Hepatocyte (in vitro differentiated cells): ENCODE measurements around the gene SLC4A7. TPM values are rescaled to one million over a fixed set of nuclear protein-coding genes. Genes with fewer than 3 reads are reported as not detected.

ENCODE experiments used
- DNase-seq: peaks from one replicate; pipeline ENCODE4 v3.0.0-alpha.2; 2016; ENCODE audit warnings: low spot score
- H2AFZ ChIP-seq: fragments of 200-600 bp; sonication (generic); 2 replicates; pipeline ENCODE4 v1.6.0; 2016; ENCODE audit warnings: antibody characterized with exemption, mild to moderate bottlenecking
- H3K27ac ChIP-seq: fragments of 200-600 bp; sonication (generic); 2 replicates; pipeline ENCODE4 v1.5.1; 2016; ENCODE audit warnings: mild to moderate bottlenecking
- H3K27me3 ChIP-seq: fragments of 200-600 bp; sonication (generic); 2 replicates; pipeline ENCODE4 v1.6.1; 2016
- H3K36me3 ChIP-seq: fragments of 200-600 bp; sonication (generic); replicated peaks from 2 replicates; pipeline ENCODE4 v1.5.1; 2016; ENCODE audit warnings: low read depth; ENCODE audit not compliant: insufficient read depth
- H3K4me1 ChIP-seq: fragments of 200-600 bp; sonication (generic); 2 replicates; pipeline ENCODE4 v1.5.1; 2016; ENCODE audit warnings: mild to moderate bottlenecking, moderate library complexity; ENCODE audit not compliant: insufficient read depth
- H3K4me2 ChIP-seq: fragments of 200-600 bp; sonication (generic); 2 replicates; pipeline ENCODE4 v1.6.0; 2016
- H3K4me3 ChIP-seq: fragments of 200-600 bp; sonication (generic); 2 replicates; pipeline ENCODE4 v1.5.1; 2016; ENCODE audit warnings: mild to moderate bottlenecking
- H3K79me2 ChIP-seq: fragments of 200-600 bp; sonication (generic); 2 replicates; pipeline ENCODE4 v1.6.0; 2017; ENCODE audit warnings: mild to moderate bottlenecking
- H3K9me2 ChIP-seq: fragments of 200-600 bp; sonication (generic); replicated peaks from 2 replicates; pipeline ENCODE4 v1.6.0; 2017; ENCODE audit warnings: mild to moderate bottlenecking; ENCODE audit not compliant: insufficient read depth
- H3K9me3 ChIP-seq: fragments of 200-600 bp; sonication (generic); 2 replicates; pipeline ENCODE4 v1.5.1; 2016; ENCODE audit warnings: low read depth, mild to moderate bottlenecking
- H4K20me1 ChIP-seq: fragments of 200-600 bp; sonication (generic); 2 replicates; pipeline ENCODE4 v1.6.0; 2016; ENCODE audit warnings: mild to moderate bottlenecking; ENCODE audit not compliant: insufficient read depth, poor library complexity, severe bottlenecking
- EZH2 ChIP-seq: fragments of 200-600 bp; sonication (generic); IDR thresholded peaks from 2 replicates; pipeline ENCODE4 v1.6.1; 2016; ENCODE audit warnings: antibody characterized with exemption, mild to moderate bottlenecking, borderline replicate concordance
- EZH2phosphoT487 ChIP-seq: fragments of 200-600 bp; sonication (generic); IDR thresholded peaks from one replicate; pipeline ENCODE4 v1.6.1; 2018; ENCODE audit warnings: antibody characterized with exemption, mild to moderate bottlenecking, low read depth, moderate library complexity; ENCODE audit not compliant: unreplicated experiment, severe bottlenecking
- WGBS: methylation state at CpG from one replicate; pipeline ENCODE4 v1.1.6; 2016; ENCODE audit warnings: low lambda C conversion rate; ENCODE audit errors: missing lambda C conversion rate; 5-methylcytosine and 5-hydroxymethylcytosine counted together
- polyA plus RNA-seq: library from polyadenylated mRNA; unstranded; fragments of >200 nt; fragmentation: Nextera tagmentation; extraction: Ambion mirVana; gene quantifications from 2 replicates; pipeline ENCODE4 v1.2.1, GENCODE V29; 2016
- total RNA-seq: library from RNA; depleted of rRNA; stranded (reverse); fragments of >200 nt; gene quantifications from 2 replicates; pipeline ENCODE4 v1.2.3, GENCODE V29; 2014
- TF ChIP-seq, protein P1 (sequence below): fragments of 200-600 bp; sonication (generic); IDR thresholded peaks from 2 replicates; pipeline ENCODE4 v1.5.1; 2016; ENCODE audit warnings: antibody characterized with exemption, mild to moderate bottlenecking; ENCODE audit not compliant: poor library complexity

Gene SLC4A7
- total and polyA plus RNA-seq, 2 experiments from 2014 or later: 7.7 to 45.3 TPM

DNA sequence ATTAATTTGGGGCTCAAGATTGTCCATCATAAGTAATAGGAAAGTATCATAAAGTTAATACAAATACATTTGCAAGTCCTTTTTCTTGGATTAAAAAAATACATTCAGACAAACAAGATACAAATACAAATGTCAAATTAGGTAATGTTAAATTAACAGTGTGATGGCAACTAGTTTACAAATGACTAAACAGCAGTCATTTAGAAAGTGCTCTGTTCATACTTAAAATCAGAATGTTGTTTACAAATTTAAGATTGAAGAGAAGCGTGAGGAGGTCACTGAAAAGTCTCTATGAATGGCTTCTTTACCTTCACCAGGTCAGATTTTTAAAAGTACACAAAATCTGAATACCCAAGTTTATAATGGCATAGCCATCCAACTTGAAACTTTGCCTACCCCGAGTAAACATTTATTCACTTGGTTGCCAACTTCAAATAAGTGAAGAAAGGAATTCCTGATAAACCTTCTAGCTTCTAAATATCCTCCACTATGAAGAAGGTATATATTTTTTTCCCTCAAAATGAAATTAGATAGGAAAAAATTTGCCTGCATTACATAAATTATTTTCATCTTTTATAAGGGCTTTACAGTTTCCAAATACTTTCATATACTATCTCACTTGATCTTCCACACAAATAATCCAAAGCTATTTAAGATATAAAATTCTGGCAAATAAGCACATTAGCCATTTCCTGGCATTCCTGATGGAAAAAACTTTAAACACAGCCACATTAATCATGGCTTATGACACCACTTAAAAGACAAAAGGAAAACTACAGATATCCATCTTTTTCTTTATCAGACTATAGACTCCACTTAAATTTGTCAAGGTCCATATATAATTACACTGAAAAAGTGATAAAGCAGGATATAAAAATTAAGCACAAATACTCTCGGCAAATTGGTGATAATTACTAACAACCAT lies 103.5 kb downstream of the SLC4A7 start:
- Histone ChIP-seq H3K79me2 (no peaks in the 10 kb centered on the region), H3K9me2 (no peaks in the 10 kb centered on the region), H3K27ac (no peak overlapping the region), H3K4me3 (no peak overlapping the region), H3K9me3 (no peaks in the 10 kb centered on the region), H4K20me1 (no peaks in the 10 kb centered on the region), H2AFZ (no peak overlapping the region), H3K27me3 (no peaks in the 10 kb centered on the region), H3K4me1 (no peaks in the 10 kb centered on the region), H3K36me3 (no peaks in the 10 kb centered on the region), H3K4me2 (no peak overlapping the region)
- WGBS: 92% methylated on average over 3 of the region's 3 CpGs
- DNase-seq: no peak
- TF ChIP-seq, protein P1, sequence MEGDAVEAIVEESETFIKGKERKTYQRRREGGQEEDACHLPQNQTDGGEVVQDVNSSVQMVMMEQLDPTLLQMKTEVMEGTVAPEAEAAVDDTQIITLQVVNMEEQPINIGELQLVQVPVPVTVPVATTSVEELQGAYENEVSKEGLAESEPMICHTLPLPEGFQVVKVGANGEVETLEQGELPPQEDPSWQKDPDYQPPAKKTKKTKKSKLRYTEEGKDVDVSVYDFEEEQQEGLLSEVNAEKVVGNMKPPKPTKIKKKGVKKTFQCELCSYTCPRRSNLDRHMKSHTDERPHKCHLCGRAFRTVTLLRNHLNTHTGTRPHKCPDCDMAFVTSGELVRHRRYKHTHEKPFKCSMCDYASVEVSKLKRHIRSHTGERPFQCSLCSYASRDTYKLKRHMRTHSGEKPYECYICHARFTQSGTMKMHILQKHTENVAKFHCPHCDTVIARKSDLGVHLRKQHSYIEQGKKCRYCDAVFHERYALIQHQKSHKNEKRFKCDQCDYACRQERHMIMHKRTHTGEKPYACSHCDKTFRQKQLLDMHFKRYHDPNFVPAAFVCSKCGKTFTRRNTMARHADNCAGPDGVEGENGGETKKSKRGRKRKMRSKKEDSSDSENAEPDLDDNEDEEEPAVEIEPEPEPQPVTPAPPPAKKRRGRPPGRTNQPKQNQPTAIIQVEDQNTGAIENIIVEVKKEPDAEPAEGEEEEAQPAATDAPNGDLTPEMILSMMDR: no peak
- TF ChIP-seq EZH2phosphoT487 (no peak), EZH2 (no peak)

DNA sequence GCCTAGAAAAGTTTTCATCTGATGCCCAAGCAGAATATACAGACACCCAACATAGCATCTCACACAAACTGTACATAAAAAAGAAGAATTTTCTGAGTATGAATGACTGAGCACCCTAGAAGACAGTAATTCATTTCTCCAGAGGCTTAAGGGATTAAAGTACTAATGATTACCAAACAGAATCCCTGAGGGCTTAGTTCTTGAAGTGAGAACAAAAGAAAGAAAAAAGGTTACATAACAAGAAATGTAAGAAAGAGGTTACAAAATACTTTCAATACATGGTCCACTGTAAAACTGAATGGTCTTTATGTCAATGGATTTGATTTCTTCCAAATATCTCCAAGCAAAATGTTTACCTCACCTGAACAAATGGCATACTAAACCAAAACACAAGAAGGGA lies 105.9 kb downstream of the SLC4A7 start:
- no peak overlapping the region for H3K4me3 ChIP-seq
- H3K79me2 ChIP-seq: no peaks in the 10 kb centered on the region
- no peak overlapping the region for H2AFZ ChIP-seq
- TF ChIP-seq EZH2phosphoT487 (no peak), EZH2 (no peak)
- TF ChIP-seq, protein P1: no peak
- no peak for DNase-seq
- no peaks in the 10 kb centered on the region for H3K36me3 ChIP-seq
- H3K27me3 ChIP-seq: no peaks in the 10 kb centered on the region
- H3K9me3 ChIP-seq: no peaks in the 10 kb centered on the region
- no peak overlapping the region for H3K4me2 ChIP-seq
- no peaks in the 10 kb centered on the region for H4K20me1 ChIP-seq
- no peaks in the 10 kb centered on the region for H3K9me2 ChIP-seq
- H3K4me1 ChIP-seq: no peaks in the 10 kb centered on the region
- no peak overlapping the region for H3K27ac ChIP-seq

DNA sequence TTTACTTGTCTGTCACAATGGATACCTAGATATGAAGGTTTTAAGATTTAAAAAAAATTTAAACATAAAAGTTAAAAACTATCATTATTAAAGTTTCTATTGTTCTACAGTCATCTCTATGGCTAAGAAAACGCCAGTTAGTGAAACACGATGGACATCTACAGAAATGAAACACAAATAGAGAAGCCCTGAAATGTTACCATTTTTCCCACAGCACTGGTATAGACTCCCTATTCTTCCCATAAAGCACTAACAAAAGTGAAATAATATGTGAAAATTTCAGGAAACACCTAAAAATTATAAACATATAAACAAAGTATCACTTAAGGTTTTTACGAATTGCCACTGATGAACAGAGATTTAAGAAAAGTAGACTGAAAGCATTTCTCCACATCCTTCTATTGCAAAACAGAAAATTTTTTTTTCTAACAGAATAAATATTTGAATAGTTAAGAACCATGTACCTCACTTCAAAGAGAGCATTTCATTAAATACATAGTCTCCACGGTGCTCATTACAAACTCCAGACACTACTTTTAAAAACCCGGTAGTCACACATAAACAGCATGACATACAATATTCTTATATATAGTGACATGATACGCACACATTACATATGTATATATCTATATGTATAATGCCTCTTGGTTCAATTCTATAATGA lies 107.9 kb downstream of the SLC4A7 start:
- TF ChIP-seq EZH2phosphoT487: no peak
- TF ChIP-seq EZH2: no peak
- TF ChIP-seq, protein P1: no peak
- Histone ChIP-seq H3K27me3 (no peaks in the 10 kb centered on the region), H3K36me3 (no peaks in the 10 kb centered on the region), H3K4me2 (no peak overlapping the region), H3K9me2 (no peaks in the 10 kb centered on the region), H3K9me3 (no peaks in the 10 kb centered on the region), H3K79me2 (no peaks in the 10 kb centered on the region), H4K20me1 (no peaks in the 10 kb centered on the region), H3K27ac (no peak overlapping the region), H2AFZ (no peak overlapping the region), H3K4me1 (no peaks in the 10 kb centered on the region), H3K4me3 (no peak overlapping the region)
- WGBS: 78% methylated on average over 6 of the region's 6 CpGs
- no peak for DNase-seq
